HUES48 (cell line): Measurements from ENCODE around the gene NFIB.

Source experiments
- H3K27ac ChIP-seq: one replicate; pipeline ENCODE4 v1.7.0; 2013; ENCODE audit warnings: low read depth, low read length, inconsistent platforms
- H3K27me3 ChIP-seq: 2 replicates; pipeline ENCODE4 v1.6.1; 2013; ENCODE audit warnings: mild to moderate bottlenecking, low read length; ENCODE audit not compliant: control insufficient read depth, insufficient read depth
- H3K36me3 ChIP-seq: 2 replicates; pipeline ENCODE4 v1.6.1; 2013; ENCODE audit warnings: low read length; ENCODE audit not compliant: control insufficient read depth, insufficient read depth
- H3K4me1 ChIP-seq: 2 replicates; pipeline ENCODE4 v1.6.1; 2013; ENCODE audit warnings: mild to moderate bottlenecking, low read length; ENCODE audit not compliant: control insufficient read depth, insufficient read depth
- H3K4me3 ChIP-seq: 2 replicates; pipeline ENCODE4 v1.5.1; 2013; ENCODE audit warnings: mild to moderate bottlenecking, low read depth, low read length
- H3K9ac ChIP-seq: 2 replicates; pipeline ENCODE4 v1.6.1; 2013; ENCODE audit warnings: mild to moderate bottlenecking, low read depth, low read length, moderate library complexity
- H3K9me3 ChIP-seq: 2 replicates; pipeline ENCODE4 v1.6.1; 2013; ENCODE audit warnings: low read length; ENCODE audit not compliant: control insufficient read depth, insufficient read depth

Gene NFIB

DNA sequence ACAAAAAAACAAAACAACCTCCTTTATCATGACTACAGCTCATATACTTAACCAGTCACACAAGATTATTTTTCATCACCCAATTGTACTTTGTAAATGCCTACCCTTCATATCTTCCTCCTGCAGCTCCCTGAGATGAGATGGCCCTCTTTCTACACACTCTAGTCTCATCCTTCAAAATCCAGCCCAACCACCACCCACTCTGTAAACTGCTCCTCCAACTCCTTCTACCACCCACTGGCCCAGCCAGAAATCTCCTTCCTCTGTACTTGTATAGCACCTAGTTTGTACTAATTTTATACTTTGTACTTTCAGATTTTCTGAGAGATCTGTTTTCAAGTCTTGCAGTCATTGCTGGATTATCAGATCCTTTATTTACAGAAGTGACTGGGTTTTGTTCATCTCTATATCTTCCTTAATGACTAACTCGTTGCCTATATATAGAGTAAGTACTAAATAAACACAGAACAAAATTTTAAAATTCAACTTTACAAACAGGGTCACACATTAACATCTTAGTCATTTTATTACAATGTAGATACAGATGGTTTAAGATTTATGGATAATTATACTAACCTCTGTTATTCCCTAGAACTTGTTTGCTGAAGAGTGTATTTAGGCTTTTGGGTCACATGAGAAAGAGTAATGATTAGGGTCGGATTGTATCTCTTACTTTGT lies 155.7 kb downstream of the NFIB start:
- Histone ChIP-seq H3K4me1 (peaks cover 15% of the 10 kb centered on the region; the same call in 1 of the 2 replicates), H3K4me3 (no peak overlapping the region), H3K27me3 (no peaks in the 10 kb centered on the region), H3K27ac (no peak overlapping the region), H3K9me3 (no peaks in the 10 kb centered on the region), H3K36me3 (no peaks in the 10 kb centered on the region), H3K9ac (no peak overlapping the region)

DNA sequence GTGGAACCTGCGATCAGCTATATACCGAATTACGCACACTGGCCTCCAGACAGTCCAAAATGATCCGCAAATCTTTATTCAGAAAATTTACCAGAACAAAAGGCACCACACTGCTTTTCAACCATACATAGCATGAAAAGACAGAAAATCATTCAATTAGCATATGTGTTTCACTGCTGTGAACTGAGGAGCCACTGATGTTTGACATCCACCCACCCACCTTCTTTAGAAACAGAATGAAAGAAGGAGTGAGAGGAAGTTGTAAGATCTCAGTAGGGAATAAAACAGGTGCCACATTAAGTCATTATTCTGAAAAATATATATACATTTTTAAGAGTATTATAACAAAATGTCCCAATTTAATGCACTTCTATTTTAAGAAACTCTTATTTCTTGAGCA lies 156.8 kb downstream of the NFIB start:
- Histone ChIP-seq H3K36me3 (no peaks in the 10 kb centered on the region), H3K4me1 (peaks cover 17% of the 10 kb centered on the region; the same call in 1 of the 2 replicates), H3K4me3 (no peak overlapping the region), H3K27me3 (no peaks in the 10 kb centered on the region), H3K9me3 (no peaks in the 10 kb centered on the region), H3K27ac (peak overlapping the region; percentile 9), H3K9ac (no peak overlapping the region)

DNA sequence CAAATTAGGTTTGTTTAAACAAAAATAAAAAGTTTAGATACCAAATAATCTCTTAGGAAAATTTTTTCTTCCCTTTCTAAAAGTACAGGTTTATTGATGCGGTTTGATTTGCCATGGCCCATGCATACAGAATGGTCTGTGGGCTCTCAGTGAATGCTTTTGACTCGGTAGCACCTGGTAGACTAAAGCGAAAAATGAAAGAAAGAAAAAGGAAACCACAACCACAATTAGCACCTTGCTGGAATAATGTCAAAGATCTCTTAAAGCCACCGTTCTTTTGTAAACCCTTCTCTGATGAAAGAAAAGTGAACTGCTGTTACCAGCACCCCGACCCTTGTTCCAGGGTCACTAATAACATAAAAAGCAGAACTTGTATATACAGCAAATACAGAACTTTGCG lies 157.9 kb downstream of the NFIB start:
- Histone ChIP-seq H3K4me3 (no peak overlapping the region), H3K27me3 (no peaks in the 10 kb centered on the region), H3K9ac (no peak overlapping the region), H3K9me3 (no peaks in the 10 kb centered on the region), H3K4me1 (peaks cover 17% of the 10 kb centered on the region; the same call in 1 of the 2 replicates), H3K27ac (no peak overlapping the region), H3K36me3 (no peaks in the 10 kb centered on the region)

DNA sequence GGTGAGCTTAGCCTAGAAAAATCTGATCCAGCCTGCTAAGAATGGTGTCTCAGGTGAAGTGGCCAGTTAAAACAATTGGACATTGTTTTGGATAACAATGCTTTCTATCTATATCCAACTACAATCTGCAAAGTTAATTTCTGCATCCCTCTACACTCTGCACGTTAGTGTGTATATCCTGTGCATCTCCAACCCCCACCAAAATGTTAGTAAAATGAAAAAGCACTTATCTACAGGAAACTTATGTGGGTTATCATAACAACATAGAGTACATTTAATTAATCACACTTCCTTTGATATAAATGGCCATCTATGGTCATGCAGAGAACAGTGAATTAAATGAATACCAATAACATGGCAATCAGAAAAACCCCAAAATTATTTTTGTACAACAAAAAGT lies 158.7 kb downstream of the NFIB start:
- no peak overlapping the region for H3K27ac ChIP-seq
- no peaks in the 10 kb centered on the region for H3K27me3 ChIP-seq
- no peak overlapping the region for H3K9ac ChIP-seq
- no peaks in the 10 kb centered on the region for H3K9me3 ChIP-seq
- H3K4me3 ChIP-seq = no peak overlapping the region
- peaks cover 17% of the 10 kb centered on the region; the same call in 1 of the 2 replicates for H3K4me1 ChIP-seq
- H3K36me3 ChIP-seq = no peaks in the 10 kb centered on the region

DNA sequence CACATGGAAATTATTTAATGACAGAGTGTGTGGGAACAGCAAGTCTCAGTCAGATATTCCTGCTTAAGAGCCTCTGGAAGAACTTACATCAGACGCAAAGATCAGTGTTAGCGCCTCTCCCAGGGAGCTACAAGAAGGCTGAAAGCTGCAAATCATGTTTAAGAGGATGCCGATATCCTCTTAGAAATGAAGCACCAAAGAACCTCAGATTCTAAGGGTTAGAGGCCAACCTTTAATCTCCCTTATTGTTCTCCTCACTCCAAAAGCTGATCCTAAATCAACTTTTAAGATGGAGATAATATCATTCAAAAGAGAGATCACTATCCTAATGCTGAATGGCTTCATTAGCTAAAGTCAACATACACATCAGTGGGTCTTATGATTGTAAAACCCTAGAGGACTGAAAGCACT lies 160.6 kb downstream of the NFIB start:
- H3K4me1 ChIP-seq = peaks cover 12% of the 10 kb centered on the region; the same call in 1 of the 2 replicates
- H3K9ac ChIP-seq = no peak overlapping the region
- no peak overlapping the region for H3K4me3 ChIP-seq
- H3K36me3 ChIP-seq = no peaks in the 10 kb centered on the region
- H3K27me3 ChIP-seq = no peaks in the 10 kb centered on the region
- no peaks in the 10 kb centered on the region for H3K9me3 ChIP-seq
- no peak overlapping the region for H3K27ac ChIP-seq

DNA sequence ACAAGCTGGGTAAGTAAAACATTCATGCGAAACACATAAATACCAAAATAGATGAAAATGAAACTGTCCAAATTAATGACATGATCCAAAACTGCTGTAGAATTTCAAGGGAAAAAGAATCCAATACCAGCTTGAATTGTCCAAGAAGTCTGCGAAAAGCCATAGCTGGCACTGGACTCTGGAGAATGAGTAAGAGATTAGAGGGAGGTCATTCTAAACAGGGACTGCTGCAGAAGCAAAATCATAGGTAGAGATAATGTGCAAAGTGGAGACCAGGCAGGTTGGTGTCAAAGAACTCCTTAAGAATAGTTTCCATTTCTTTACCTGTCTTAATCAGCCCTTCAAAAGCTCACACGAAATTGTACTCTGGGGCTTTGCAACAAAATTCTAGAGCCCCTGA lies 162.5 kb downstream of the NFIB start:
- H3K27ac ChIP-seq = no peak overlapping the region
- H3K36me3 ChIP-seq = no peaks in the 10 kb centered on the region
- H3K27me3 ChIP-seq = no peaks in the 10 kb centered on the region
- no peaks in the 10 kb centered on the region for H3K9me3 ChIP-seq
- no peak overlapping the region for H3K4me3 ChIP-seq
- no peak overlapping the region for H3K9ac ChIP-seq
- peaks cover 7% of the 10 kb centered on the region; the same call in 1 of the 2 replicates for H3K4me1 ChIP-seq

DNA sequence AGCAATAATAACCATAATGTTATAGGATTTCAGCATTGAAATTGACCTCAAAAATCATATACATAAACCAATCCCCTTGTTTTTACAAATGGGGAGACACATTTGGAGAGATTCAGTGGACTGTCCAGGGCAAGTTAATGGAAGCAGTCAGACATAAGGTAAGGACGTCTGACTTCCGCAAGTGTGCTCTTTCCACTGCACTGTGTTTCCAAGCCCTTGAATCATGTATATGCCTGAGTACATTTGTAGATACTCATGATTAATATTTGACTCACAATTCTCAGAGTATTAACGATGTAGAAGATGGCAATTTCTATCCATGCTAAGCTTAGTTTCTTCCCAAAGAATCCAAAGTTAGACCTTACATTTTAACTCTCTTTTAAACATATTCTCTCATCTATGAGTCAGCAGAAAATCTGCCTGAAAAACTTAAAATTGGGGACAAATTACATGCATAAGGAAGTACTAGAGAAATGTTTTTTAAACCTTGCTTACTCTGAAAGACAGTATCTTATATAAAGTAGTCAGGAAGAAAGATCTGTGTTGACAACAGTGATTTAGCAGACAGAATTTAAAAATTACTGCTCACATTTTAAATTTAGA lies 165.3 kb downstream of the NFIB start:
- no peaks in the 10 kb centered on the region for H3K27me3 ChIP-seq
- no peaks in the 10 kb centered on the region for H3K9me3 ChIP-seq
- no peak overlapping the region for H3K9ac ChIP-seq
- H3K4me3 ChIP-seq = no peak overlapping the region
- H3K4me1 ChIP-seq = peaks cover 6% of the 10 kb centered on the region; the same call in 1 of the 2 replicates
- H3K36me3 ChIP-seq = no peaks in the 10 kb centered on the region
- no peak overlapping the region for H3K27ac ChIP-seq

DNA sequence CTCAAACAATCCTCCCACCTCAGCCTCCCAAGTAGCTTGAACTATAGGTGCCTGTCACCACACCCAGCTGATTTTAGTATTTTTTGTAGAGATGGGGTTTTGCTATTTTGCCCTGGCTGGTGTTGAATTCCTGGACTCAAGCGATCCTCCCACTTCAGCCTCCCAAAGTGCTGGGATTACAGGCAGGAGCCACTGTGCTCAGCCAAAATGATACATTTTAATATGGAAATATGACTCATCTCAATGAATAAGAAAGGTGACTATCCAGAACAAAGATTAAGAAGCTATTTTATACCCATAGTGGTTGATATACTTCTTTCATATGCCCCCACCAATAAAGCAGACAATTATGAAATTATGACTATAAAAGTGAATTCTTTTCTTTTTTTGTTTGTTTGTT lies 166.2 kb downstream of the NFIB start:
- no peak overlapping the region for H3K27ac ChIP-seq
- H3K4me1 ChIP-seq = no peaks in the 10 kb centered on the region
- H3K4me3 ChIP-seq = no peak overlapping the region
- no peaks in the 10 kb centered on the region for H3K27me3 ChIP-seq
- no peaks in the 10 kb centered on the region for H3K36me3 ChIP-seq
- H3K9me3 ChIP-seq = no peaks in the 10 kb centered on the region
- H3K9ac ChIP-seq = no peak overlapping the region

DNA sequence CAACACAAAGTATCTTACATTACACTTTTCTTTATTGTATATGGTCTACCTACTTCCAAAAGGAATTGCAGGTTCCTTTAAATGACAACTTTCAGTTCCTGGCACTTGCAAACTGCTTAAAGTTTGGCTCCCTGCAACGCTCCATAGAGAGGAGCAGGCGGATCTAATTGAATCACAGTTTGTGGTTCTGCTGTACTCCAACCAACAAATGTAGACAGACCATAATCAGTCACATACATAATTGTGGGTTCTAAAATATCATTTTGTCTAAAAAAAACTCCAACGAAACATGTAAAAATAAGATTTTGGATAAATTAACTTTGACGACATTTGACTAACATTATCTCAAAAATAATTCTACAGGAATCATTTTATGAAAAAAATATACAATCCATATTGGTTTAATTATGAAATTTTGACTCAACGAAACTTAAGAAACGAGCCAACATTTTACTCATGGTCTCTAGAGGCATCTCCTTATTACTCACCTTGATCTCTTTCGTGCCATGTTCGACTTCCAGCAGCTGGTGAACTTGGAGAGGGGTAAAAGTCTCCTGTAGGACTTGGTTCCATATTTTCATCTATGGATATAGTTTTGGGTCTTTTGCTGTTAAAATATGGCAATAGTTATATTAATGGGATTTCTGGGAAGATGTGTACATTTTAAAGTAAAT lies 167.6 kb downstream of the NFIB start:
- Histone ChIP-seq H3K4me3 (no peak overlapping the region), H3K9me3 (no peaks in the 10 kb centered on the region), H3K4me1 (no peaks in the 10 kb centered on the region)

DNA sequence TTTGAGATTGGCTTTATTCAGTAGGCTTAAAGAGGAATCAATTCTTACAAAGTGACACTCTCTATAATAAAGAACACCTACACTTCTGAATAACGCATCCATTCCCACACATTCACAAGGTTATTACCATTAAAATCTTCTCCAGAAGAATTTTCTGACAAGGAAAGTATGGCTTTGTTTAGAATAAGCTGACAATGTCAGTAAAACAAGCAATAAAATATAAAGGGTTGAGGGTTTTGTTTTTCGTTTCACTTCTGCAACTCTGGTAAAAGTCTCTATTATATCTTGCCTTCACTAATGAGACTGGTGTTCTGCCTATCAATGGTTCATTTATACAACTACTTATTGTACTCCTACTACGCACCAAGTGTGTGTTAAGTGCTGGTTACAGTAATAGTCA lies 169.7 kb downstream of the NFIB start:
- no peak overlapping the region for H3K27ac ChIP-seq
- no peaks in the 10 kb centered on the region for H3K9me3 ChIP-seq
- H3K4me3 ChIP-seq = no peak overlapping the region
- H3K4me1 ChIP-seq = no peaks in the 10 kb centered on the region
- H3K36me3 ChIP-seq = no peaks in the 10 kb centered on the region
- H3K27me3 ChIP-seq = no peaks in the 10 kb centered on the region
- H3K9ac ChIP-seq = no peak overlapping the region

More for the DNA sequence above, 167.6 kb downstream of the NFIB start:
- Histone ChIP-seq H3K9ac (no peak overlapping the region), H3K36me3 (no peaks in the 10 kb centered on the region), H3K27me3 (no peaks in the 10 kb centered on the region), H3K27ac (no peak overlapping the region)

DNA sequence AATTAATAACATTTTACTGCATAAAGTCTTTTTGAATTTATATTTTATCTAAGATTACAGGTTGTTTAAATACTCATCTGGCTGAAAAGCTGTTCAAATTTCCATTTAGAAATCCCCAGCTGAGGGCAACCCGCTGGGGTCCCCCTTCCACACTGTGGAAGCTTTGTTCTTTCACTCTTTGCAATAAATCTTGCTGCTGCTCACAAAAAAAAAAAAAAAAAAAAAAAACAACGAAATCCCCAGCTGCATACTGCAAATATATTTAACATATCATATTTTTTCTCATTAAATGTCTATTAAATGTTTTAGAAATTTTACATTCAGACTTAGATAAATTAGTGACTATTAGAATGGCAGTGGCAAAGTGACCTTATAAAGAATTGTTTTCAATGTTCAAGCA lies 172.2 kb downstream of the NFIB start:
- H3K9ac ChIP-seq = no peak overlapping the region
- H3K9me3 ChIP-seq = no peaks in the 10 kb centered on the region
- no peaks in the 10 kb centered on the region for H3K27me3 ChIP-seq
- no peaks in the 10 kb centered on the region for H3K36me3 ChIP-seq
- 0 out of 2 replicates have a peak, but pooled peaks cover 4% of the 10 kb centered on the region for H3K4me1 ChIP-seq
- no peak overlapping the region for H3K27ac ChIP-seq
- no peak overlapping the region for H3K4me3 ChIP-seq
